ENCODE results near the gene CNKSR1.

CNKSR1 gene

DNA sequence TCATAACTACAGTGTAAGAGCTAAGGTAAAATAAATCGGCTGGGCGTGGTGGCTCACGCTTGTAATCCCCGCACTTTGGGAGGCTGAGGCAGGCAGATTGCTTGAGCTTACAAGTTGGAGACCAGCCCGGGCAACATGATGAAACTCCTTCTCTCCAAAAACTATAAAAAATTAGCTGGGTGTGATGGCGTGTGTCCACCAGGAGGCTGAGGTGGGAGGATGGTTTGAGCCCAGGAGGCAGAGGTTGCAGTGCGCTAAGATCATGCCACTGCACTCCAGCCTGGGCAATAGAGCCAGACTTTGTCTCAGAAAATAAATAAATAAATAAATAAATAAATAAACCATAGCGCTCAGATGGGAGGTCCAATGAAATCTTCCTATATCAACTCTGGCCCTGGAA lies 35.1 kb upstream of the CNKSR1 start:
- no peak for DNase-seq (ENCODE audit: low read depth)
- TF ChIP-seq, protein P1, sequence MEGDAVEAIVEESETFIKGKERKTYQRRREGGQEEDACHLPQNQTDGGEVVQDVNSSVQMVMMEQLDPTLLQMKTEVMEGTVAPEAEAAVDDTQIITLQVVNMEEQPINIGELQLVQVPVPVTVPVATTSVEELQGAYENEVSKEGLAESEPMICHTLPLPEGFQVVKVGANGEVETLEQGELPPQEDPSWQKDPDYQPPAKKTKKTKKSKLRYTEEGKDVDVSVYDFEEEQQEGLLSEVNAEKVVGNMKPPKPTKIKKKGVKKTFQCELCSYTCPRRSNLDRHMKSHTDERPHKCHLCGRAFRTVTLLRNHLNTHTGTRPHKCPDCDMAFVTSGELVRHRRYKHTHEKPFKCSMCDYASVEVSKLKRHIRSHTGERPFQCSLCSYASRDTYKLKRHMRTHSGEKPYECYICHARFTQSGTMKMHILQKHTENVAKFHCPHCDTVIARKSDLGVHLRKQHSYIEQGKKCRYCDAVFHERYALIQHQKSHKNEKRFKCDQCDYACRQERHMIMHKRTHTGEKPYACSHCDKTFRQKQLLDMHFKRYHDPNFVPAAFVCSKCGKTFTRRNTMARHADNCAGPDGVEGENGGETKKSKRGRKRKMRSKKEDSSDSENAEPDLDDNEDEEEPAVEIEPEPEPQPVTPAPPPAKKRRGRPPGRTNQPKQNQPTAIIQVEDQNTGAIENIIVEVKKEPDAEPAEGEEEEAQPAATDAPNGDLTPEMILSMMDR (conservative IDR thresholded peaks at IDR 0.05; ENCODE audit: low read length) = peak; percentile 13; the same call in 1 of the 2 replicates

DNA sequence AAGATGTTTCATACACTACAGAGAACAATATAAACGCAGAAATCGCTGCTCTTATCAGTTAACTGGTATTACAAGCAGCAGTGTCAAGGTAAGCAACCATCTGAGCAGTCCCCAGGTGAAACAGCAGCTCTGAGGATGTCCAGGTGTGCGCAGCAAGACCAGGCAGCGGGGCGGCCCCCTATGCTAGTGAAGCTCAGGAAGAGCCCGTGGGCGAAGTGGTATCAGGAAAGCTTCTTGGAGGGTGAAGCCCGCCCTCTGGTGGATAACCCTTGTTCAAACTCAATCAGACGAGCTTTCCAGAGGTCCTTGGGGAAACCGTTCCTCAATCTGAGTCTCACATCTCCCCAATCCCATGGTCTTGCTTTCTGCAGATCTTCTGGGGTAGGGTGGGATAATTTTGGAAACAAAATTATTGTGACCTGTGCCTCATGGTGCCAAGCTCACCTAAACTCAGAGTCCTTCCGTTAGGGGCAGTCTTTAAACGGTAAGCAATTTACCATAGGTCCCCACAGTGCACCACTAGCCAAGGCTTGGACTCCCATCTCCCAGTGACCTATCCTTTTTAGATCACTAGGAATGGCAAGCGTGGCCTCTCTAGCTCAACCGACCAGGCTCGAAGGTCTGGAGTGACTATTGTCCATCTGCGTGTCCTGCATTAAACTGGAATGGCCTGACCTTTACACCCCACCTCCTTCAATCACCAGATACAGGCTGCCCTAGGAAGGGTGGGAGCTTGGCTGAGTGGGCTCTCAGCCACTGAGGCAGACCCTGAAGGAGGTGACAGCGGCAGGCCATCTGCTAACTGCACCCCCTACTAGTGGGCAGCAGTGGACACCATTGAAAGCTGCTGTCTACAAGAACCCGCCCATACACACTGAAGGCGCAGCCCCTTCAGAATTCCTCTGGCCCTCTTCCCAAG lies 32.0 kb upstream of the CNKSR1 start:
- peak; percentile 76 for DNase-seq (ENCODE audit: low read depth)
- no peak overlapping the region for H3K4me3 ChIP-seq (ENCODE audit: low read length)
- TF ChIP-seq, protein P1 (conservative IDR thresholded peaks at IDR 0.05; ENCODE audit: low read length) = peak; percentile 82

More for the DNA sequence above, 35.1 kb upstream of the CNKSR1 start:
- H3K4me3 ChIP-seq (ENCODE audit: low read length) = no peak overlapping the region

DNA sequence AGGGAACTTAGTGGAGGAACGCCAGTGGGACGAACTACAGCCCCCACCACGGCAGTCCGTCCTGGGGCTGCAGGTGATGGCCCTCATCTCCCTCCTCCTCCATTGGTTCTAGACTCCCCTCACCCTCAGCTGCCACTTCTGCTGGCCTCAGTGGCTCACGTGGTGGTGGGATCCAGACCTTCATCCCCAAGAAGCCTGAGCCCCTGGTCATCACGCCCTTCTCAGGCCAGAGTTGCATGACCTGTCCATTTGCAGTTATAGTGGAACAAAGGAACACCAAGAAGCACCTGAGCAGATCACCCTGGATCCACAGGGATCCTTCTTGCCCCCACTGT lies 31.4 kb upstream of the CNKSR1 start:
- DNase-seq (ENCODE audit: low read depth) = no peak
- TF ChIP-seq, protein P1 (conservative IDR thresholded peaks at IDR 0.05; ENCODE audit: low read length) = no peak
- no peak overlapping the region for H3K4me3 ChIP-seq (ENCODE audit: low read length)

DNA sequence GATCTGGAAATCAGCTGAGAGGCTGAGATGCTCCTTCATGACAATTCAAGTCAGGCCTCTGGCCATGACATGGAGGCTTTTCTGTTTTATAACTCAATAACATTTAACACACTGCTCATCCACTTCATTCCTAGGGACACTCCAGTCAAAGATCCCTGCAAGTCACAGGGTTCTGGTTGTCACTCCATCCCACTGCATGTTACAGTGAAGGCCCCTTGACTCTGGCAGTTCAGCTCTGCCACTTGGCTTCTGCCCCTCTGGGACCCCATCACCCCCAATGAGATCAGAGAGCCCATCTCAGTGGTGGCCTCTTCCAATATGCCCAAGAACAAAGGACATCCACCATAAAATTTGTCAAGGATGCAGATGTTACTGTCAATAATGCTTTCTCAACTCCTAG lies 28.4 kb upstream of the CNKSR1 start:
- DNase-seq (ENCODE audit: low read depth) = no peak
- TF ChIP-seq, protein P1 (conservative IDR thresholded peaks at IDR 0.05; ENCODE audit: low read length) = no peak
- H3K4me3 ChIP-seq (ENCODE audit: low read length) = no peak overlapping the region

DNA sequence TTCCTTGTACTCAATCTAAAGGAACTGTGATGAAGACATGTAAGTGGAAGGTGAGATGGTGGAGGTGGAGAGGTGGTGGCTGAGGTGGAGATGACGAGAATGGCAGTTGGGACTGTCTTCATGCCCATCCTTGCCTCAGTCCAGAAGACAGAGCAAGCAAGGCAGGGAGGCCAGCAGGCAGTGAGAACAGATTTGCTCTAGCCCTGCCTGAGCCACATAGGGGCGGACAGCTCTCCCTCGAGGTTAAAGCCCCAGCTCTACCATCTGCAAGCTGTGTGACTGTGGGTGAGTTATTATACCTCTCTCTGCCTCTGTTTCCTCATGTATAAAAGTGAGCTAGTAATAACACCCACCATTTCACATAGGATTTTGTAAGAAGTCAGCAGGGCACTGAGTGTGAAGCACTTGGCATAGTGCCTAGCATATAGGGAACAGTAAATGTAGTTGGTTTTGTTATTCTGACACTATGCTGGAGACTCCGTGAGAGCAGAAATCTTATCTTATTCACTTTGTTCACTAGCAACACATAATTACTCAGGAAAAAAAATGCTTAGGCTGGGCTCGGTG lies 23.2 kb upstream of the CNKSR1 start:
- no peak for DNase-seq (ENCODE audit: low read depth)
- TF ChIP-seq, protein P1 (conservative IDR thresholded peaks at IDR 0.05; ENCODE audit: low read length) = no peak

DNA sequence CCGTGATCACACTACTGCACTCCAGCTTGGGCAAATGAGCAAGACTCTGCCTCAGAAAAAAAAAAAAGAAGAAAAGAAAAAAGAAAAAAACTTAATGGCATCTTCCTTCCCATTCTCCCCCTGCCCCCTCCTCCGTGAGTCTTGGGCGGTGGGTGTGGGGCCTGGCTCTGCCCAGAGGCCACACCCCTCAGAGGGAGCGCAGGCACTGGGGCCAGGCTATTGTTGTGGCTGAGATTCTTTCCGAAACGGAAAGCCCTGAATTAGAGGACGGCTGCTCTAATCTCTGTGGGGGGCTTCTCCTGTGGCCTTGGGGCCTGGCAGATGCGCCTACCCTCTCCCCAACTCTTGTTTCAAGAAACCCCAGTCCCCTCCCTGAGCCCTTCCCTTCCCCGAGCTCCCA lies 22.5 kb upstream of the CNKSR1 start:
- TF ChIP-seq, protein P1 (conservative IDR thresholded peaks at IDR 0.05; ENCODE audit: low read length) = no peak
- H3K4me3 ChIP-seq (ENCODE audit: low read length) = no peak overlapping the region
- DNase-seq (ENCODE audit: low read depth) = no peak

More for the DNA sequence above, 23.2 kb upstream of the CNKSR1 start:
- no peak overlapping the region for H3K4me3 ChIP-seq (ENCODE audit: low read length)

Data from AG10803 (cell line).